Glutamatergic neuron (in vitro differentiated cells): ENCODE measurements around the gene MINDY3. TPM values are rescaled to one million over a fixed set of nuclear protein-coding genes. Genes with fewer than 3 reads are reported as not detected.

Experiments used
- DNase-seq: peaks from one replicate; pipeline ENCODE4 v3.0.0; 2022
- H3K27ac Mint-ChIP-seq: one replicate; pipeline ENCODE4 v1.8.0; 2020; ENCODE audit warnings: mild to moderate bottlenecking, mixed read lengths, inconsistent platforms; ENCODE audit not compliant: unreplicated experiment
- H3K27me3 Mint-ChIP-seq: one replicate; pipeline ENCODE4 v1.8.0; 2020; ENCODE audit warnings: mild to moderate bottlenecking, moderate library complexity, mixed read lengths, inconsistent platforms; ENCODE audit not compliant: unreplicated experiment
- H3K36me3 Mint-ChIP-seq: one replicate; pipeline ENCODE4 v1.8.0; 2020; ENCODE audit warnings: mild to moderate bottlenecking, mixed read lengths, inconsistent platforms; ENCODE audit not compliant: unreplicated experiment
- H3K4me1 Mint-ChIP-seq: one replicate; pipeline ENCODE4 v1.8.0; 2020; ENCODE audit warnings: mild to moderate bottlenecking, low read depth, mixed read lengths, inconsistent platforms; ENCODE audit not compliant: unreplicated experiment
- H3K4me3 Mint-ChIP-seq: one replicate; pipeline ENCODE4 v1.8.0; 2020; ENCODE audit warnings: mild to moderate bottlenecking, mixed read lengths, inconsistent platforms; ENCODE audit not compliant: unreplicated experiment
- H3K9me3 Mint-ChIP-seq: one replicate; pipeline ENCODE4 v1.8.0; 2020; ENCODE audit warnings: mild to moderate bottlenecking, moderate library complexity, mixed read lengths, inconsistent platforms; ENCODE audit not compliant: unreplicated experiment
- total RNA-seq: library from RNA; stranded (reverse); fragmentation: NEBNext Ultra II Directional; extraction: Animal tissue kit (Norgen Biotek cat#: 25700); gene quantifications from one replicate; pipeline ENCODE4 v1.2.1, GENCODE V29; 2021; ENCODE audit not compliant: unreplicated experiment
- TF ChIP-seq, protein P1 (sequence below): fragments of 200-600 bp; sonication (generic); IDR thresholded peaks from one replicate; pipeline ENCODE4 v1.5.0; 2021; ENCODE audit not compliant: partially characterized antibody, unreplicated experiment

MINDY3 gene
- total RNA-seq, 1 donor from 2014 or later, result 45.6 TPM

DNA sequence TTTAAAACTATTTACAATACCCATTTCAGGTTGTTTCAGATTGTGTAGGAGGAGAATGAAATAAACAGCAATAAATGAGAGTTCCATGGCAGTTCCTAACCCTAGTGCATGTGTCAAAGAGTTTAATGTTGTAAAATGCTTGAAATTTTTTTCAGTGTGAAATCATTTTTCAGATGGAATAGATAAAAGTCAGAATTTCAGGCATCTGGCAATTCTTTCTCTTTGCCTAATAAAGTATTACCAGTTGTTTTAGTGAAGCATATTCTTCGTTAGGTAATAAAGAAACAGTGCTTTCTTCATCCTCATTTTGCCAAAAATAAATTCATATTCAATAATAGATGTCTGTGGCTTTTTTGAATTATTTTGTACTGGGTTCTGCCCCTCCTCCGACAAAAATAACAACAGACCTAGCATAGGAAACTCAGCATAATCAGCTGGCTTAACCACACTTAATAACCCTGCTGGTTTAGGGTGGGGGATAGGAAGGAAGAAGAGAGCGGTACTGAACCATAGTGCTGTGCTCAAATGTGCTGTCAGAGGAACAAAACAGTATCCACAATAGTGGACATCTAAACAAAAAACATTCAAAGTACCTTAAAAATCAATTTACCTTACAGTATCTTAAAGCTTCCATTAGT lies 39.1 kb downstream of the MINDY3 start:
- TF ChIP-seq, protein P1, sequence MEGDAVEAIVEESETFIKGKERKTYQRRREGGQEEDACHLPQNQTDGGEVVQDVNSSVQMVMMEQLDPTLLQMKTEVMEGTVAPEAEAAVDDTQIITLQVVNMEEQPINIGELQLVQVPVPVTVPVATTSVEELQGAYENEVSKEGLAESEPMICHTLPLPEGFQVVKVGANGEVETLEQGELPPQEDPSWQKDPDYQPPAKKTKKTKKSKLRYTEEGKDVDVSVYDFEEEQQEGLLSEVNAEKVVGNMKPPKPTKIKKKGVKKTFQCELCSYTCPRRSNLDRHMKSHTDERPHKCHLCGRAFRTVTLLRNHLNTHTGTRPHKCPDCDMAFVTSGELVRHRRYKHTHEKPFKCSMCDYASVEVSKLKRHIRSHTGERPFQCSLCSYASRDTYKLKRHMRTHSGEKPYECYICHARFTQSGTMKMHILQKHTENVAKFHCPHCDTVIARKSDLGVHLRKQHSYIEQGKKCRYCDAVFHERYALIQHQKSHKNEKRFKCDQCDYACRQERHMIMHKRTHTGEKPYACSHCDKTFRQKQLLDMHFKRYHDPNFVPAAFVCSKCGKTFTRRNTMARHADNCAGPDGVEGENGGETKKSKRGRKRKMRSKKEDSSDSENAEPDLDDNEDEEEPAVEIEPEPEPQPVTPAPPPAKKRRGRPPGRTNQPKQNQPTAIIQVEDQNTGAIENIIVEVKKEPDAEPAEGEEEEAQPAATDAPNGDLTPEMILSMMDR, result no peak
- Mint-ChIP-seq H3K4me3 (no peak overlapping the region), H3K27ac (no peak overlapping the region), H3K4me1 (peaks cover 6% of the 10 kb centered on the region), H3K36me3 (no peaks in the 10 kb centered on the region), H3K9me3 (no peaks in the 10 kb centered on the region), H3K27me3 (no peaks in the 10 kb centered on the region)
- DNase-seq, result no peak

DNA sequence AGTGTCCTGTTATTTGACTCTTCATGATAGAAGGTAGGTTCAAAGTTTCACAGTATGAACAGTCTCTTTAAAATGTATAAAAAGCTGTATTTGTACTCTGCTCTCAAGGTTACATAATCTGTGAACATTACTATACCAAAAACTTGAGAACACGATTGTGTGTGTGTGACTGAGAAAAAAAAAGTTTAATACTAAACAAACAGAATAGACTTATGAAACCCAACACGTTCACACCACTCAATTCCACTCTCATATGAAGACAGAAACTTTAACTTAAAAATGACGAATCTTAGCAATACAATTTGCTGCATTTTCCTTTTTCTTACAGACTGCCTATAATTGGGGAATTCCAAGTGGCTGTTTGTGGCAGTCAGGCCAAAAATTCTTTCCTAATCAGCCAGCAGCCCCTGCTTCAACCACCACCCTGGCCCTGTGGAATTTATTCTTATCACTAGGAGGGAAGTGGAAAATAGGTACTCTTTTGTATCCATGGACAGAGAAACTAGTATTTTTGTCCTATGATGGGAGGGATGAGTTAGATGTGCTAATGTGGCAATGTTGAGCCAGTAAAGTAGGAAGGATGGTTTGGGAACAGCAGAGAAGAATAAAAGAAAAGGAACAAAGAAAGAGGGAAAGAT lies 42.8 kb downstream of the MINDY3 start:
- Mint-ChIP-seq H3K27ac (no peak overlapping the region), H3K27me3 (peaks cover 2% of the 10 kb centered on the region), H3K4me3 (no peak overlapping the region), H3K4me1 (peaks cover 6% of the 10 kb centered on the region), H3K9me3 (no peaks in the 10 kb centered on the region), H3K36me3 (no peaks in the 10 kb centered on the region)
- no peak for DNase-seq
- TF ChIP-seq, protein P1, result no peak

DNA sequence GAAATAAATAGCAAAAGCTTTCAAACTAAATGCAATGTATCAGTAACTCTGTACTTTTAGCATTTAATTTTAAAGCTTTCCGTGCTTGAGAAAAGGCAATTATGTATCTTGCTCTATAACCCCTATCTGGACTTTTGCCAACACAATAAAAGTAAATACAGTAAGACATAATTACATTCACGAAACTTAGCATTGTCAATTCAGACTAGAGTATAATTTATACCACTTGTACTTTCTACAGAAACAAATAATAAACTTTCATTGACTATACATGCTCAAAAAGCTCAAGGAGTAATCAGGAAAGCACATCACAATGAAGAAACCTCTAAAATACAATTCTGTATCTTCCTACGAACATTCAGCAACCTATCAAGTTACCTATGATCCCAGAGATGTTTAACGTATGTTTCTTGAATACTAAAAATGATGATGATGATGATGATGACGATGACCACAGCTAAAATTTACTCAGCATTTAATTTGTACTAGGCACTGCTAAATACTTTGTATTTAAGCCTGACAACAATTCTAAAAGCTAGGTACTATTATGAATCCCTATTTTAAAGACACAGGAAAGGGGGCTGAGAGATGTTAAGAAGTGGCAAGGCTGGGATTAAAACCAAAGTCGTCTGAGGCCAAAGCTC lies 44.9 kb downstream of the MINDY3 start:
- H3K4me3 Mint-ChIP-seq, result no peak overlapping the region
- no peak overlapping the region for H3K27ac Mint-ChIP-seq
- TF ChIP-seq, protein P1, result no peak
- no peak for DNase-seq
- no peaks in the 10 kb centered on the region for H3K9me3 Mint-ChIP-seq
- no peaks in the 10 kb centered on the region for H3K36me3 Mint-ChIP-seq
- H3K4me1 Mint-ChIP-seq, result no peaks in the 10 kb centered on the region
- peaks cover 2% of the 10 kb centered on the region for H3K27me3 Mint-ChIP-seq

DNA sequence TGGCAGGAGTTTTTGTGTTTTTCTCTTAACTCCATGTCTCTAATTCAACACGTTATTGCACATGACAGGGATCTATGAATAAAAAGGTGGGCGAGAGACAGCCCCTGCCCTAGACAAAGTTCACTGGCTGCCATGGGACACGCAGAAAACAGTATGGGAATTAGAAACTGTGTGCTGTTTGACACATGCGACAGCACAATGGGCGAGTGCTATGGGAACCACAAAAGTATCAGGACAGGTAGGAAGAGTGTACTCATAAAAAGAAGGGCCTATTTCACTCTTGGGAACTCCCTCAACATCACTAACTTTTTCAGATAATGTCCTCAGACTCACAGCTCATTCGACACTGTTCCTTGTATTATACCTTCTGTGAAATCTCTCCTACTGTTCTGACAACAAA lies 45.7 kb downstream of the MINDY3 start:
- Mint-ChIP-seq H3K27me3 (peaks cover 2% of the 10 kb centered on the region), H3K36me3 (no peaks in the 10 kb centered on the region), H3K9me3 (no peaks in the 10 kb centered on the region), H3K4me3 (no peak overlapping the region), H3K4me1 (no peaks in the 10 kb centered on the region), H3K27ac (no peak overlapping the region)
- DNase-seq, result no peak
- TF ChIP-seq, protein P1, result no peak

DNA sequence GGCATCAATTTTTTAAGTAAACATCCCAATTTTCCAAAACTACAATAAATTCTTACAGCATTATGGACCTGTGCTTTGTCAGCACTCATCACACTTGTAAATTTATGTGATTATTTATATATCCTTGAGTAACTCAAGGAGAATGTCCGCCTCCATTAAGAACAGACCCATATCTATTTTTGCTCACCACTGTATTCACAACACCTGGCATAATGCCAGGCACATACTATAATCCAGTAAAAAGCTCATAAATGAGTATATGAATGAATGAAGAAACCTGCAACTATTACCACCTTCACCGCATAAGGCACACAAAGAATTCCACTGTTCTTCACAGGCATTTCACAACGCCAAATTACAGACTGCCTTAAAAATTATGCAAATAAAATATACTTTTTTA lies 46.9 kb downstream of the MINDY3 start:
- Mint-ChIP-seq H3K36me3 (no peaks in the 10 kb centered on the region), H3K9me3 (no peaks in the 10 kb centered on the region), H3K27ac (no peak overlapping the region), H3K4me3 (no peak overlapping the region), H3K4me1 (no peaks in the 10 kb centered on the region), H3K27me3 (peaks cover 2% of the 10 kb centered on the region)
- DNase-seq, result no peak
- TF ChIP-seq, protein P1, result no peak
